Breast epithelium (tissue), 4 donors: ENCODE data around the gene ABCA6. TPM values are rescaled to one million over a fixed set of nuclear protein-coding genes. Genes with fewer than 3 reads are reported as not detected.

Experiments
- DNase-seq, 2 donors: peaks; one replicate each; pipeline ENCODE4 v3.0.0-alpha.2; 2019; ENCODE audit warnings: low spot score in 2 of 2
- H3K27ac ChIP-seq, 2 donors: fragments of 200-600 bp; sonication (generic) in 1 of 2; one replicate each; pipeline ENCODE4 v1.5.1; 2016 to 2019; ENCODE audit warnings: mild to moderate bottlenecking in 1 of 2
- H3K27me3 ChIP-seq, 2 donors: fragments of 200-600 bp; sonication (generic) in 1 of 2; one replicate each; pipeline versions ENCODE4 v1.5.1 to v1.6.0; 2017 to 2019; ENCODE audit warnings: control low read depth in 1 of 2, mild to moderate bottlenecking in 1 of 2
- H3K36me3 ChIP-seq: fragments of 200-600 bp; one replicate; pipeline ENCODE4 v1.5.1; 2019
- H3K4me1 ChIP-seq, 2 donors: fragments of 200-600 bp; sonication (generic); one replicate each; pipeline ENCODE4 v1.5.1; 2016 to 2019; ENCODE audit warnings: control low read depth in 1 of 2
- H3K4me3 ChIP-seq, 3 donors: fragments of 200-600 bp; sonication (generic); 1 replicate in 2 of 3; 2 replicates in 1 of 3; pipeline ENCODE4 v1.5.1; 2016 to 2019; ENCODE audit warnings: mild to moderate bottlenecking in 3 of 3, moderate library complexity in 2 of 3
- H3K9me3 ChIP-seq, 2 donors: fragments of 200-600 bp; sonication (generic) in 1 of 2; one replicate each; pipeline ENCODE4 v1.5.1; 2016 to 2019; ENCODE audit warnings: control low read depth in 1 of 2
- CTCF ChIP-seq, 3 donors: fragments of 450-650 bp; IDR thresholded peaks; one replicate each; pipeline ENCODE4 v1.5.1; 2016 to 2017; ENCODE audit warnings: antibody characterized with exemption in 3 of 3, mild to moderate bottlenecking in 3 of 3, moderate library complexity in 3 of 3
- POLR2A ChIP-seq: fragments of 450-650 bp; IDR thresholded peaks from one replicate; pipeline ENCODE4 v1.6.1; 2016; ENCODE audit warnings: antibody characterized with exemption, mild to moderate bottlenecking, moderate library complexity
- POLR2AphosphoS5 ChIP-seq, 3 donors: sonication (generic); formaldehyde crosslinking; IDR thresholded peaks; one replicate each; pipeline ENCODE4 v1.6.1; 2017; ENCODE audit warnings: antibody characterized with exemption in 3 of 3
- intact Hi-C: fragments of 100-400 bp; cut with DNase I; formaldehyde crosslinking; loops from one replicate; pipeline ENCODE4 v1.15.1; 2023; ENCODE audit warnings: low total_unique reads
- total RNA-seq, 3 donors: library from RNA; depleted of rRNA; stranded (reverse); fragments of >200 nt; gene quantifications; one replicate each; pipeline ENCODE4 v1.1.0, GENCODE V29; 2016

ABCA6 gene
- total RNA-seq, 3 donors from 2014 or later: 61.2 to 198 (median 122) TPM

- H3K27me3 ChIP-seq: no peaks in the 10 kb centered on the region
- DNase-seq: no peak
- no peaks in the 10 kb centered on the region for H3K36me3 ChIP-seq
- H3K9me3 ChIP-seq: no peaks in the 10 kb centered on the region
- no peaks in the 10 kb centered on the region for H3K4me1 ChIP-seq
- no peak for TF ChIP-seq CTCF (IDR thresholded peaks at IDR 0.05)
- no peak overlapping the region for H3K27ac ChIP-seq
- intact Hi-C loops: no loop called here
- H3K4me3 ChIP-seq: no peak overlapping the region
Measured at GRCh38 chr17:69166957-69167356, 25.3 kb upstream of the ABCA6 start.

GRCh38 chr17:69164206-69164605, 22.5 kb upstream of the ABCA6 start:
- no peak overlapping the region for H3K27ac ChIP-seq
- no peak overlapping the region for H3K4me3 ChIP-seq
- intact Hi-C loops: no loop called here
- H3K36me3 ChIP-seq: no peaks in the 10 kb centered on the region
- H3K4me1 ChIP-seq: no peaks in the 10 kb centered on the region
- TF ChIP-seq POLR2AphosphoS5 (IDR thresholded peaks at IDR 0.05): no peak
- TF ChIP-seq POLR2A: no peak
- TF ChIP-seq CTCF (IDR thresholded peaks at IDR 0.05): no peak
- no peaks in the 10 kb centered on the region for H3K27me3 ChIP-seq
- no peaks in the 10 kb centered on the region for H3K9me3 ChIP-seq
- DNase-seq: no peak

GRCh38 chr17:69159418-69159817, 17.7 kb upstream of the ABCA6 start:
- no peaks in the 10 kb centered on the region for H3K4me1 ChIP-seq
- H3K27ac ChIP-seq: no peak overlapping the region
- no peaks in the 10 kb centered on the region for H3K36me3 ChIP-seq
- no peaks in the 10 kb centered on the region for H3K27me3 ChIP-seq
- H3K9me3 ChIP-seq: no peaks in the 10 kb centered on the region
- TF ChIP-seq POLR2A (no peak), CTCF (IDR thresholded peaks at IDR 0.05) (no peak), POLR2AphosphoS5 (IDR thresholded peaks at IDR 0.05) (no peak)
- no peak for DNase-seq
- no peak overlapping the region for H3K4me3 ChIP-seq
- intact Hi-C loops: no loop called here

GRCh38 chr17:69154267-69154666, 12.6 kb upstream of the ABCA6 start:
- Histone ChIP-seq H3K27ac (no peak overlapping the region), H3K4me1 (no peaks in the 10 kb centered on the region), H3K4me3 (no peak overlapping the region), H3K36me3 (no peaks in the 10 kb centered on the region), H3K9me3 (no peaks in the 10 kb centered on the region), H3K27me3 (no peaks in the 10 kb centered on the region)
- TF ChIP-seq POLR2AphosphoS5 (IDR thresholded peaks at IDR 0.05) (no peak), CTCF (IDR thresholded peaks at IDR 0.05) (no peak), POLR2A (no peak)
- intact Hi-C loops: no loop called here
- no peak for DNase-seq

- H3K4me3 ChIP-seq: no peak overlapping the region
- intact Hi-C loops: no loop called here
- DNase-seq: no peak
- H3K27ac ChIP-seq: no peak overlapping the region
- no peaks in the 10 kb centered on the region for H3K27me3 ChIP-seq
- H3K36me3 ChIP-seq: no peaks in the 10 kb centered on the region
- H3K9me3 ChIP-seq: no peaks in the 10 kb centered on the region
- H3K4me1 ChIP-seq: no peaks in the 10 kb centered on the region
- TF ChIP-seq CTCF (IDR thresholded peaks at IDR 0.05) (no peak), POLR2AphosphoS5 (IDR thresholded peaks at IDR 0.05) (no peak), POLR2A (no peak)
Measured at GRCh38 chr17:69150333-69150732, 8.6 kb upstream of the ABCA6 start.
